Large intestine (tissue), 3 donors: ENCODE measurements around the gene OPCML. TPM values are rescaled to one million over a fixed set of nuclear protein-coding genes. Genes with fewer than 3 reads are reported as not detected.

Experiments used
- DNase-seq, 2 donors: peaks; one replicate each; pipeline versions ENCODE4 v3.0.0 to v3.0.0-alpha.2; 2013
- H3K27ac ChIP-seq: one replicate; pipeline ENCODE4 v1.5.1; 2013; ENCODE audit warnings: low read length
- H3K27me3 ChIP-seq: 2 replicates; pipeline ENCODE4 v1.6.1; 2013; ENCODE audit warnings: low read length; ENCODE audit not compliant: control insufficient read depth, insufficient read depth
- H3K36me3 ChIP-seq: 2 replicates; pipeline ENCODE4 v1.6.1; 2013; ENCODE audit warnings: low read length; ENCODE audit not compliant: control insufficient read depth, insufficient read depth
- H3K4me1 ChIP-seq: one replicate; pipeline ENCODE4 v1.6.1; 2013; ENCODE audit warnings: low read length; ENCODE audit not compliant: control insufficient read depth, insufficient read depth
- H3K4me3 ChIP-seq: one replicate; pipeline ENCODE4 v1.5.1; 2013; ENCODE audit warnings: low read length
- H3K9me3 ChIP-seq: one replicate; pipeline ENCODE4 v1.6.1; 2013; ENCODE audit warnings: mild to moderate bottlenecking, low read depth, low read length, moderate library complexity; ENCODE audit not compliant: control insufficient read depth
- WGBS: methylation state at CpG from one replicate; pipeline ENCODE4 v1.1.5; 2013; ENCODE audit warnings: low lambda C conversion rate; ENCODE audit not compliant: insufficient coverage; 5-methylcytosine and 5-hydroxymethylcytosine counted together
- polyA plus RNA-seq: library from polyadenylated mRNA; unstranded; fragments of 120-200 nt; gene quantifications from one replicate; pipeline ENCODE4 v1.2.1, GENCODE V29; 2013

The OPCML gene
- polyA plus RNA-seq, 1 donor, result 1.4 TPM

GRCh38 chr11:133491680-133492383 lies 40.5 kb downstream of the OPCML start:
- H3K27ac ChIP-seq, result no peak overlapping the region
- no peak overlapping the region for H3K4me3 ChIP-seq
- 70% methylated on average over 2 of the region's 9 CpGs for WGBS
- no peaks in the 10 kb centered on the region for H3K9me3 ChIP-seq
- no peaks in the 10 kb centered on the region for H3K27me3 ChIP-seq
- H3K4me1 ChIP-seq, result no peaks in the 10 kb centered on the region
- no peak for DNase-seq
- H3K36me3 ChIP-seq, result no peaks in the 10 kb centered on the region

GRCh38 chr11:133480722-133481121 lies 51.6 kb downstream of the OPCML start:
- no peak for DNase-seq
- Histone ChIP-seq H3K27me3 (no peaks in the 10 kb centered on the region), H3K27ac (no peak overlapping the region), H3K4me3 (no peak overlapping the region), H3K9me3 (no peaks in the 10 kb centered on the region), H3K36me3 (no peaks in the 10 kb centered on the region), H3K4me1 (no peaks in the 10 kb centered on the region)
- no CpG with 5 or more reads among the region's 1 CpG for WGBS

- no peak for DNase-seq
- H3K27ac ChIP-seq, result no peak overlapping the region
- no peaks in the 10 kb centered on the region for H3K9me3 ChIP-seq
- no CpG with 5 or more reads among the region's 2 CpGs for WGBS
- no peak overlapping the region for H3K4me3 ChIP-seq
- H3K27me3 ChIP-seq, result no peaks in the 10 kb centered on the region
- no peaks in the 10 kb centered on the region for H3K36me3 ChIP-seq
- no peaks in the 10 kb centered on the region for H3K4me1 ChIP-seq
Measured at GRCh38 chr11:133479209-133479608, 53.1 kb downstream of the OPCML start.

- no peak overlapping the region for H3K4me3 ChIP-seq
- 100% methylated on average over 2 of the region's 4 CpGs for WGBS
- no peaks in the 10 kb centered on the region for H3K9me3 ChIP-seq
- H3K36me3 ChIP-seq, result no peaks in the 10 kb centered on the region
- H3K4me1 ChIP-seq, result no peaks in the 10 kb centered on the region
- no peak overlapping the region for H3K27ac ChIP-seq
- no peak for DNase-seq
- H3K27me3 ChIP-seq, result no peaks in the 10 kb centered on the region
Measured at GRCh38 chr11:133477251-133477625, 55.1 kb downstream of the OPCML start.

- Histone ChIP-seq H3K9me3 (no peaks in the 10 kb centered on the region), H3K36me3 (no peaks in the 10 kb centered on the region), H3K27ac (no peak overlapping the region), H3K4me3 (no peak overlapping the region), H3K4me1 (no peaks in the 10 kb centered on the region), H3K27me3 (no peaks in the 10 kb centered on the region)
- no peak for DNase-seq
- 67% methylated on average over 3 of the region's 11 CpGs for WGBS
Measured at GRCh38 chr11:133476570-133477250, 55.6 kb downstream of the OPCML start.

- no CpG with 5 or more reads among the region's 6 CpGs for WGBS
Measured at GRCh38 chr11:133474461-133474860, 57.8 kb downstream of the OPCML start.

GRCh38 chr11:133467686-133468085 lies 64.6 kb downstream of the OPCML start:
- Histone ChIP-seq H3K4me3 (no peak overlapping the region), H3K27ac (no peak overlapping the region), H3K9me3 (no peaks in the 10 kb centered on the region), H3K27me3 (no peaks in the 10 kb centered on the region), H3K4me1 (no peaks in the 10 kb centered on the region), H3K36me3 (no peaks in the 10 kb centered on the region)
- no CpG with 5 or more reads among the region's 1 CpG for whole genome bisulfite sequencing
- no peak for DNase-seq

More at GRCh38 chr11:133474461-133474860, 57.8 kb downstream of the OPCML start:
- DNase-seq, result no peak
- Histone ChIP-seq H3K4me3 (no peak overlapping the region), H3K9me3 (no peaks in the 10 kb centered on the region), H3K27me3 (no peaks in the 10 kb centered on the region), H3K4me1 (no peaks in the 10 kb centered on the region), H3K36me3 (no peaks in the 10 kb centered on the region), H3K27ac (no peak overlapping the region)

GRCh38 chr11:133443206-133443747 lies 89.0 kb downstream of the OPCML start:
- Histone ChIP-seq H3K27ac (no peak overlapping the region), H3K27me3 (no peaks in the 10 kb centered on the region), H3K36me3 (no peaks in the 10 kb centered on the region), H3K4me1 (no peaks in the 10 kb centered on the region), H3K4me3 (no peak overlapping the region), H3K9me3 (no peaks in the 10 kb centered on the region)
- peak in 1 of 2 donors; percentile 4 for DNase-seq
- 80% methylated on average over 1 of the region's 4 CpGs for WGBS

GRCh38 chr11:133441964-133442660 lies 90.2 kb downstream of the OPCML start:
- Histone ChIP-seq H3K27ac (no peak overlapping the region), H3K9me3 (no peaks in the 10 kb centered on the region), H3K36me3 (no peaks in the 10 kb centered on the region), H3K27me3 (no peaks in the 10 kb centered on the region), H3K4me3 (no peak overlapping the region), H3K4me1 (no peaks in the 10 kb centered on the region)
- DNase-seq, result no peak
- WGBS, result no CpG with 5 or more reads among the region's 1 CpG

- Histone ChIP-seq H3K4me3 (no peak overlapping the region), H3K27me3 (no peaks in the 10 kb centered on the region), H3K9me3 (no peaks in the 10 kb centered on the region), H3K4me1 (no peaks in the 10 kb centered on the region), H3K27ac (no peak overlapping the region), H3K36me3 (no peaks in the 10 kb centered on the region)
- DNase-seq, result no peak
Measured at GRCh38 chr11:133425992-133426391, 106.3 kb downstream of the OPCML start.
